Tibial artery (tissue), 4 donors: Measurements from ENCODE around the gene ATG9B.
A peak's percentile ranks its signal among the peaks of the same experiment; 100 is the strongest.

Experiments used
- DNase-seq, 2 donors: peaks; one replicate each; pipeline ENCODE4 v3.0.0-alpha.2; 2019
- H3K27ac ChIP-seq, 2 donors: fragments of 200-600 bp; sonication (generic) in 1 of 2; 1 replicate in 1 of 2; 2 replicates in 1 of 2; pipeline ENCODE4 v1.5.1; 2018 to 2019; ENCODE audit warnings: mild to moderate bottlenecking in 1 of 2
- H3K27me3 ChIP-seq, 2 donors: fragments of 200-600 bp; sonication (generic) in 1 of 2; one replicate each; pipeline versions ENCODE4 v1.5.1 to v1.6.0; 2016 to 2019
- H3K36me3 ChIP-seq, 3 donors: fragments of 200-600 bp; sonication (generic) in 2 of 3; one replicate each; pipeline ENCODE4 v1.5.1; 2016 to 2019; ENCODE audit warnings: mild to moderate bottlenecking in 2 of 3
- H3K4me1 ChIP-seq, 4 donors: fragments of 200-600 bp; sonication (generic) in 2 of 4; 1 replicate in 3 of 4; 2 replicates in 1 of 4; pipeline ENCODE4 v1.5.1; 2016 to 2019
- H3K4me3 ChIP-seq, 2 donors: fragments of 200-600 bp; sonication (generic) in 1 of 2; 1 replicate in 1 of 2; 2 replicates in 1 of 2; pipeline ENCODE4 v1.5.1; 2018 to 2019; ENCODE audit warnings: mild to moderate bottlenecking in 2 of 2
- H3K9me3 ChIP-seq, 3 donors: fragments of 200-600 bp; sonication (generic) in 1 of 3; one replicate each; pipeline ENCODE4 v1.5.1; 2016 to 2019
- CTCF ChIP-seq, 2 experiments: fragments of 200-600 bp in 1 of 2; fragments of 450-650 bp in 1 of 2; IDR thresholded peaks; one replicate each; pipeline ENCODE4 v1.5.1; 2017 to 2019; ENCODE audit warnings: antibody characterized with exemption in 2 of 2, mild to moderate bottlenecking in 1 of 2, moderate library complexity in 1 of 2
- intact Hi-C: fragments of 100-400 bp; cut with DNase I; formaldehyde crosslinking; loops from one replicate; pipeline ENCODE4 v1.15.0; 2023; ENCODE audit warnings: low total_unique reads

The ATG9B gene

GRCh38 chr7:151060416-151061212 lies 36.3 kb upstream of the ATG9B start:
- H3K27me3 ChIP-seq, result no peaks in the 10 kb centered on the region
- peaks cover 0 to 61% (median 52%) of the 10 kb centered on the region in 4 donors for H3K4me1 ChIP-seq
- peaks cover 15 to 19% (median 15%) of the 10 kb centered on the region in 3 donors for H3K36me3 ChIP-seq
- intact Hi-C loops, result no loop called here
- TF ChIP-seq CTCF (IDR thresholded peaks at IDR 0.05), result no peak
- H3K27ac ChIP-seq, result peak overlapping the region; percentile 91 to 98
- H3K9me3 ChIP-seq, result no peaks in the 10 kb centered on the region
- peak in 1 of 2 donors; percentile 80 for DNase-seq
- peak overlapping the region; percentile 65 to 81 for H3K4me3 ChIP-seq

DNA sequence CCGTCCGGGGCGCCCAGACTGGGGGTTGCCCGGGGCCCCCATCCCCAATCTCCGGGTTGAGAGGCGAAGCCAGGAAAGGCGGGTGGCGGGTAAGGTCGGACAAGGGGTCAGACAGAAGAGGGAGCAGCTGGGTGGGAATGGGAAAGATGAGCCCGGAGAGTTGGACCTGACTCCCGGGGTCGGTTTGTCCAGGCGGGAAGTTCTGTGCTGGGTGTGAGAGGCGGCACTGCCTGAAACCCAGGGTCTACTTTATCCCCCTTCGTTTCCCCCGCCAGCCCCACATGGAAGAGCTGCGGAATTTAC lies 35.8 kb upstream of the ATG9B start:
- TF ChIP-seq CTCF (IDR thresholded peaks at IDR 0.05), result peak in 1 of 2 experiments; percentile 3
- Histone ChIP-seq H3K36me3 (peaks cover 9 to 13% (median 10%) of the 10 kb centered on the region in 3 donors), H3K27ac (peak overlapping the region; percentile 91 to 98), H3K4me1 (peaks cover 0 to 61% (median 52%) of the 10 kb centered on the region in 4 donors), H3K9me3 (no peaks in the 10 kb centered on the region), H3K4me3 (peak overlapping the region; percentile 65 to 81), H3K27me3 (no peaks in the 10 kb centered on the region)
- no peak for DNase-seq
- intact Hi-C loops, result no loop called here

DNA sequence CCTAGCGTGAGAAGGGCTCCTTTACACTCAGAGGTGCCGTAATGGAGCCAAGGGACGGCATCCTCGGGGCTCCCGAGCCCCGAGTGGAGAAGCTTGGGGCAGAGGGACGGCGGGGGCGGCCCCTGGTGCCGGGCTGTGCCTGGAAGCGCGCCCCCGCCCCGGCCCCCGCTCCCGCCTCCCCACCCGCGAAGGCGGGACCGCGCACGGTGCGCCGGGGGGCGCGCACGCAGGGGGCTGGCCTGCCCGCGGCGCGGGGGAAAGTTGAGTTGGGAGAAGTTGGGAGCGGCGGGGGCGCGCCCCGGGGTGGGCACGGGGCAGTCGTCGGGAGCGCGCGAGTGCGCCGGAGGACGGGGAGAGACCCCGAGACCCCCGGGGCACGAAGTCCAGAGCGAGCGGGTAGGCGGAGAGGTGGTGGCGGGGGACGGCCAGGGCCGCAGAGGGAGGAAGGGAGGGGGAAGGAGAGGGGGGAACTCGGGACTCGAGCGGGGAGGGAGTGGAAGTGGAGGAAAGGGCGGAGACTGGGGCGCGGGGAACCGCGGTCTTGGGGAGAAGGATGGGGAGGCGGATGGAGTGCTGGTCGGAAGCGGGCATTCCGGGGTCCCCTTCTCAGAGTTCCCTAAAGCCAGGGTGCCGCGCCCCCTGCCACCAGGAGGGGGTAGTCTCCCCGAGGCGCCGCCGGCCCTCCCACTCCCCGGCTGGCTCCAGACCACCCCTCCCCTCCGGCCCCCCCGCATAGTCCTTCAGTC lies 35.2 kb upstream of the ATG9B start, which contains the start of gene SLC4A2:
SLC4A2 (plus strand) TSS at position 223 of the 746 bp plus-strand sequence. CDS start 2,399 bp downstream, outside the sequence.
- peak; percentile 42 to 45 for TF ChIP-seq CTCF (IDR thresholded peaks at IDR 0.05)
- DNase-seq, result peak; percentile 77 to 92
- Histone ChIP-seq H3K36me3 (peaks cover 4 to 8% (median 4%) of the 10 kb centered on the region in 3 donors), H3K27ac (peak within 1 kb of the TSS; percentile 91 to 98), H3K9me3 (no peaks in the 10 kb centered on the region), H3K4me1 (peaks cover 0 to 61% (median 52%) of the 10 kb centered on the region in 4 donors), H3K4me3 (peak within 1 kb of the TSS; percentile 65 to 81), H3K27me3 (no peaks in the 10 kb centered on the region)
- intact Hi-C loops, result loop anchor here (2.0 kb wide), 2 partner anchors 27 to 31 kb away; partner anchors contain the start of genes ABCB8 and AGAP3

GRCh38 chr7:151058781-151059366 lies 34.6 kb upstream of the ATG9B start:
- peak overlapping the region; percentile 91 to 98 for H3K27ac ChIP-seq
- peak overlapping the region; percentile 65 to 81 for H3K4me3 ChIP-seq
- H3K27me3 ChIP-seq, result no peaks in the 10 kb centered on the region
- DNase-seq, result peak in 1 of 2 donors; percentile 74
- H3K4me1 ChIP-seq, result peaks cover 0 to 61% (median 52%) of the 10 kb centered on the region in 4 donors
- TF ChIP-seq CTCF (IDR thresholded peaks at IDR 0.05), result no peak
- H3K36me3 ChIP-seq, result peaks cover 0 to 5% (median 0%) of the 10 kb centered on the region in 3 donors
- H3K9me3 ChIP-seq, result no peaks in the 10 kb centered on the region
- intact Hi-C loops, result loop anchor here (2.0 kb wide), 2 partner anchors 28 to 30 kb away; partner anchors contain the start of genes ABCB8 and AGAP3
